CD4-positive, alpha-beta T cell treated with Interleukin-12 subunit alpha and Interleukin-12 subunit beta, for 1 hour (primary cell): ENCODE measurements around the gene MLPH.

Experiments used
- DNase-seq: peaks from one replicate; pipeline ENCODE4 v3.0.0-alpha.2; 2020

The MLPH gene

DNA sequence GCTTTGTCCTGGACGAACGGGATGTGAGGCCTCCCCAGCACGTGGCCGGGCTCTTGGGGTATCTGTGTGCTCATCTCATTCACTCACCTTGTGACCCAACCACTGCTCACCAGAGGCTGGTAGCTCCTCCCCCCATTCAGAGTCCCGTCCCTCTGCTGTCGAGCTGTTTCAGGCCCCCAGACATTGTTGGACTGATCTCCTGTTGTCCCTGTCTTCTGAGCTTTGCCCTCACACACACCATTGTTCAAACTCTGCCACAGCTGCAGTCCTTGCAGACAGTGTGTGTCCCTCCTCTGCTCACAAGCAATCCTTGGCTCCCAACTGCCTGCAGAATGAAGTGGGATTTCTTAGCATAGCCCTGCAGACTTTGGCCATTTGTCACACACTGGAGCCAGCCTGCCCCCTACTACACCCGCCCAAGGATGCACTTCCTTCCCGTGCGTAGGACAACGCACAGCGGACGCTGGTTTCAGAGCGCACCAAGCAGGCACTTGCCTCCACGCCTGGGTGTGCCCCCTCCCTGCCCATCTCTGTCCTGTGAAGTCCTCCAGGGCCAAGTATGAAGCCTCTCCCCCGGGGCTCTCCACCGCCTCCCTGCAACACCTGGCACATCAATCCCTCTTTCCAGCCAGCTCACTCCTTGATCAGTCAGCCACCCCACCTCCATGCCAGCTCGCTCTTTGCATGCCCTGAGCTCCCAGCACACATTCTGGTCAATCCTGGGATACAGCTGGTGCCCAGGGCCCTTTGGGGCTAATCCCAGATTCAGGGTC, 62.8 kb downstream of the MLPH start:
- DNase-seq = no peak

- DNase-seq = no peak
These were observed 64.1 kb downstream of the MLPH start for GRCh38 chr2:237551071-237551574.

DNA sequence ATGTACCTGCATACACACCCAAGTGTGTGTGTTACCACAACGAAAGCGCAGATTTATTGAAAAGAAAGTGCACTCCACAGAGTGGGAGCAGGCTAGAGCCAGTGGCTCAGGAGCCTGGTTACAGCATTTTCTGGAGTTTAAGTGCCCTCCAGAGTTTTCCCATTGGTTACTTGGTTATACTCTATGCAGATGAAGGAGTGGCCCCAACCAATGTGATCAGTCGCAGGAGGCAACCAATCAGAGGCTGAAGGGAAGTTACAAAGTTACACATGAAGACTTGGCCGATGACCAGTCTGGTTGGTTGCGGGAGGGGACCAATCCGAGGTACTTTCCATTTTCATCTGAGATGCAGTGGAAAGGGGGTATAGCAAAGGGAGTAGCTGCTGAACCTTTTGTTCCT, 65.9 kb downstream of the MLPH start:
- DNase-seq = no peak

DNA sequence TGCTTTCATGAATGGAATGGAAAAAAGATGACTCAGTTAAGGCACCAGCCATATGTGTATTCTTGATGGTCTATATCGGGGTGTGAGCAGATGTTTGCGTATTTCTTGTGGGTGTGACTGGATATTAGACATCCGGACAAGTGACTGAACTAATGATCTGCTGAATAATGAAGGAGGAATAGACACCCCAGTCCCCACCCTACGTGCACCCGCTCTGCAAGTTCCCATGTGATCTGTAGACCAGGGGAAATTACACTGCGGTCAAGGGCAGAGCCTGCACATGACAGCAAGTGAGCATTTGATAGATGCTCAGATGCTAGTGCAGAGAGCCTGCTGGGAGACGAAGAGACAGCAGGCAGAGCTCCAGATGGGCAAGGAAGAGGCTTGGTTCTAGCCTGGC, 66.9 kb downstream of the MLPH start:
- no peak for DNase-seq

GRCh38 chr2:237555560-237555959, 68.5 kb downstream of the MLPH start:
- no peak for DNase-seq

- DNase-seq = no peak
These were observed 70.0 kb downstream of the MLPH start for GRCh38 chr2:237556773-237557632.

DNA sequence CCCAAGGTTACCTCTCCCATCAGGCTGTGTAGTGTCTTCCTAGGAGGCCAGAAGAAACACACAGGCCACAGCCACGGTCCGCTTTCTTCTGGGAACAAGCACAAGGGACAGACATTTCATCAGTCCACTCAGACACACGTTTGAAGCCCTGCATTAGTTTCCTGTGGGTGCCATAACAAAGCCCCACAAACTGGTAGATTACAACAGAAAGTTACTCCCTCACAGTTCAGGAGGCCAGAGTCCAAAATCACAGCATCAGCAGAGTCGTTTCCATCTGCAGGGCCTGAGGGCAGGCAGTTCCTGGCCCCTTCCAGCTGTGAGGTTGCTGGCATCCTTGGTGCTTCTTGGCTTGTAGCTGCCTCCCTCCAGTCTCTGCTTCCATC, 70.6 kb downstream of the MLPH start:
- DNase-seq = no peak

DNA sequence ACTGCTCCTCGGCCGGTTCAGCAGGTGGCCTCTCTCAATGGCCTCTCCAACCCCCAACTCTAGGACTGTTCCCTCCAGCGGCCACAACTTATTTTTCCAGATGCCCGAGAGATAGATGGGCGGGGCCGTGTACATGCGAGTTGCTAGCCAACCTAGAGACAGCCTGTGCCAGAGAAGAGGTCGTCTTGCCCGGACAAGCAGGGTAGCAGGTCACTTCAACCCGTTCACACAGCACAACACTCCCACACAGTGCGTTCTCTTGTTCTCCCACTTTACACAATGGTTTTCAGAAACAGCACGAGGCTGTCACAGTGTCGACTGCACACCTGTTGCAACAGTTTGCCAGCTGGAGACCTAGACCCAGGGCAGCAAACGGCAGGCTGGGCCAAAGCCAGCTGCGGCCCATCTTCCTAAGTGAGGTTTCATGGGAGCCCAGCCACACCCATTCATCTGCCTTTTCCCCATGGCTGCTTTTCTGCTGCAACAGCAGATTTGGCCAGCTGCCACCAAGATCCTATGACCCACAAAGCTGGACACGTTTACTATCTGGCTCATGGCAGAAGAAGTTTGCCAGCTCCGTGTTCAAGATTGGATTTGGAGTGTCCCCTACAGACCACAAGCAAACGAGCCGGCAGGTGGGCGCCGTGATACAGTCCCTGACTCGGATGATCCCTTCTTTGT, 72.0 kb downstream of the MLPH start:
- DNase-seq = no peak

DNA sequence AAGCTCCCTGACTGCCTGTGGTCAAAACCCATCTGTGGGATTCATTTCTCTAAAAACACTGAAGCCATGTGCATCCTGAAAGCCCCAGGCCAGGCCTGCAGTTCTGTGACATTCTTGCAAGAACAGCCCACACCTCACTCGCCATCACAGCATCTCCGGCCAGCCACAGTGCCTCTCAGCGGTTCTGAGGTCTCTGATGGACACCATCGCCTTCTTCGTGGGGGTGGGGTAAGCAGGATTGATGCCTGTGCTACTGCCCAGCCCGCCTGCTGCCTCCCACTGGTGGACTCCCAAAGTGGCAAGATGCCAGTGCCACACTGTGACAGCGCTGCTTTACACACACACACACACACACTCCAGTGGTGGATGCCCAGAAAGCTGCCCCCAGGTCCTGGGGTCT, 74.2 kb downstream of the MLPH start:
- DNase-seq = no peak

DNA sequence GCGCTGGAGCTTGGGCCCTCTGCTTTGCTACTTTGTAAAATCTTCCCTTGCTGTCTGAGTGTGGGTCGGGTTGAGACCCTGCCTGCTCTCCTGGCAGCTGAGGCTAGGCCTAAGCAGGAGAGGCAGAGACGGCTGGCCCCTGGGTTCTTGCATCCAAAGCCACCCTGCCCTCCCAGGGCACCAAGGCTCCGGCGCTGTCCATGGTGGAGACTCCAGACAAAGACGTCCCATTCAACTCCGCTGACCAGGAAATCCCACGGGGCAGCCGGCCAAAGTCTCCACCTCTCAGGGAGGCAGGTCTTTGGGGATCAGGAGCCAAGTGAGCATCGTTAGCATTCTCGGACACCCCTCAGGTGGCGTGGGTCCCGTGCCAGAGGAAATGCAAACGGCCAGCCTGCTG, 76.8 kb downstream of the MLPH start:
- no peak for DNase-seq

- DNase-seq = no peak
These were observed 77.6 kb downstream of the MLPH start for GRCh38 chr2:237564526-237565131.

DNA sequence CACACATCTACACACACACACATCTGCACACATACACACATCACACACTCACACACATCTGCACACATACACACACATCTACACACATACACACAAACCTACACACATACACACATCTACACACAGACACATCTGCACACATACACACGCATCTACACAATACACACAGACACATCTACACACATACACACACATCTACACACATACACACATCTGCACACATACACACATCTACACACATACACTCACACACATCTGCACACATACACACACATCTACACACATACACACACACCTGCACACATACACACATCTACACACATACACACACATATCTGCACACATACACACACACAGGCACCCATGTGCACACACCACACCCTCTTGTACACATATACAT, 78.9 kb downstream of the MLPH start:
- no peak for DNase-seq

GRCh38 chr2:237566401-237567235, 79.6 kb downstream of the MLPH start, which contains the start of gene PRLH:
TSS of gene PRLH (plus strand) at chr2:237566574. CDS start at chr2:237566574, 0 bp downstream.
- DNase-seq = no peak

DNA sequence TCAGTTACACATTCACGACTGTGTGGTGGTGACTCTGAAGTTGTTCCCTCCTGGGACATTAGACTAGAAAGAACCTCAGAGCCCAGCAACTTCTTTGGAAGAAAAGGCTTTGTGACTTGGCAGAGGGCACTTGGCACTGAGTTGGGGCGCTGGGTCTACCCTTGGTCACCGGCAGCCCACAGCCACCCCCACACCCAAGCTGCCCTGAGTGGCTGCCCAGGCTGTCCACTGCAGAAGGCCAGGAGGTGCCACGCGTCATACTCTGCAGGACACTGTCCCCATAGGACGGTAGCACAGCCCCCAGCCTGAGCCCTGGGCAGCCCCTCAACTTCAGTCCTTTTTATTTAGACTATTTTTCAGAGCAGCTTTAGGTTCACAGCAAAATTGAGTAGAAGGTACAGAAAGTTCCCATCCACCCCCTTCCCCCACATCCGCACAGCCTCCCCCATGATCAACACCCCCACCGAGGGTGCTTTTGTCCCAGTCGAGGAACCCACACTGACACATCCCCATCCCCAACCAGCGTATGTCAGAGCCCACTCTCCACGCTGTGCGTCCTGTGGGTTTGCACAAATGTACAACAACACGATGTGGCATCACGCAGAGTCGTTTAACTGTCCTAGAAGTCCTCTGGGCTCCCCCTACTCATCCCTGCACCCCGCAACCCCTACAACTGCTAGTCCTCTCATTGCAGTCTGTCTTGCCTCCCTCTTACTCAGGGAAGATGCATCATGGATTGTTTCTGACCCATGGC, 80.4 kb downstream of the MLPH start:
- DNase-seq = no peak

DNA sequence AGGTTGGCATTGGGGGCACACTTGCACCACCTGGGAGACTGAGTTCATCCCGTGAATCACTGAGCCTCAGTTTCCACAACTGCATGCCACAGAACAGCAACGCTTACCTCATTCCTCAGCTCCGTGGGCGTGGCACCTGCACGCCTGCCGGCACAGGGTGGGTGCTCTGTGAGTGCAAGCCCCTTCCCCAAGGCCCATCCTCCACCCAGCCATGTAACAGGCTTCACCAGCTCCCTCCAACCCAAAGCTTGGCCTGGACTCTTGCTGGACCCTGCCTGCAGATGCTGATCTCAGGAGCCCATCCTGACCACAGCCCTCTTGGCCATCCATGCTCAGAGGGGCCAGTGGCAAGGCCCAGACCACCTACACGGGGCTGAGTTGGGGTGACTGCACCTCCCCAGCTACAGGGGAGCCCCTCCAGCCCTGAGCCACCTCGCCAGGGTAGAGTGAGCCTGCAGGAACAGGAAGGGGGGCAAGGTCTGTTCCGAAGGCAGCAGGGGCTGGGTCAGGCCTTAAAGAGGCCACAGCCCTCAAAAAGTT, 81.1 kb downstream of the MLPH start:
- no peak for DNase-seq

GRCh38 chr2:237569041-237569440, 82.0 kb downstream of the MLPH start:
- DNase-seq = no peak

GRCh38 chr2:237569896-237570295, 82.8 kb downstream of the MLPH start:
- DNase-seq = no peak

DNA sequence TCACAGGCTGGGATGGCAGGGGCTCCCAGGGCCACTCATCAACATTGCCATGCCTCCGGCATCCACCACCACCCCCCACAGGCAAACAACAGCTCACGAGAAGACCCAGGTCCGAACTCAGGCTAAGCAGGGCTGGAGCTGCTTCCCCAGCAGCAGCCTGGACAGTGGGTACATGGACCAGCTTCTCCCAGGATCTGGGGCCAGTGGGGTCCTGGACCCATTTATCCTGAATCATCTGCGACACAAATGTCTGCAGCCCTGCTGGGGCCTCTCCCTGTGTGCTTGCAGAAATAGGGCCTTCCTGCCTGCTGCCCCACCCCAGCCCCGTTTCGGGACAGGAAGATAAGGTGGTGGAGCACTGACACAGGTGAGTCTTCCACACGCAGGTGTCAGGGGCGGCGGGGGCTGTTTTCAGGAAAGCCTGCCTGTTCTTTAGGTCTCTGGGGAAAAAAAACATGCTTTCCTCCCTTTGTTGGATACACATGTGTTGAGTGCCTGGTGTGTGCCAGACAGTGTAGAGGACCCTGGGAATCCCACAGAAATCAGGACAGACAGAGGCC, 83.8 kb downstream of the MLPH start:
- DNase-seq = no peak

- no peak for DNase-seq
These were observed 84.5 kb downstream of the MLPH start for GRCh38 chr2:237571551-237571950.

- DNase-seq = peak; percentile 81
These were observed 85.1 kb downstream of the MLPH start for GRCh38 chr2:237572021-237572741.
